Fibroblast of lung (primary cell): ENCODE data around the gene USP36. TPM values are rescaled to one million over a fixed set of nuclear protein-coding genes. Genes with fewer than 3 reads are reported as not detected.

ENCODE experiments used
- DNase-seq, 2 donors: peaks; one replicate each; pipeline versions ENCODE4 v3.0.0 to v3.0.0-alpha.2; 2010; ENCODE audit warnings: low read depth in 2 of 2
- H2AFZ ChIP-seq: 2 replicates; pipeline ENCODE4 v1.5.1; 2012; ENCODE audit warnings: low read length, control low read depth, inconsistent platforms
- H3K27ac ChIP-seq: 2 replicates; pipeline ENCODE4 v1.5.1; 2011; ENCODE audit warnings: low read length, control low read depth; ENCODE audit not compliant: insufficient read depth
- H3K27me3 ChIP-seq: 2 replicates; pipeline ENCODE4 v1.5.1; 2011; ENCODE audit warnings: mild to moderate bottlenecking, low read length; ENCODE audit not compliant: control insufficient read depth, insufficient read depth
- H3K36me3 ChIP-seq: 2 replicates; pipeline ENCODE4 v1.5.1; 2011; ENCODE audit warnings: low read length; ENCODE audit not compliant: control insufficient read depth, insufficient read depth
- H3K4me1 ChIP-seq: 2 replicates; pipeline ENCODE4 v1.5.1; 2011; ENCODE audit warnings: low read length; ENCODE audit not compliant: control insufficient read depth, insufficient read depth; ENCODE audit errors: extremely low read depth
- H3K4me2 ChIP-seq: 2 replicates; pipeline ENCODE4 v1.5.1; 2011; ENCODE audit warnings: low read length, control low read depth; ENCODE audit not compliant: insufficient read depth; ENCODE audit errors: extremely low read depth
- H3K4me3 ChIP-seq, 4 experiments: fragments of 200-600 bp in 1 of 4; sonication (generic) in 1 of 4; replicated peaks in 1 of 4; 2 replicates each; pipeline ENCODE4 v1.5.1; 2011 to 2016; ENCODE audit warnings: low read length in 4 of 4, low read depth in 3 of 4, mild to moderate bottlenecking in 3 of 4, control low read depth in 2 of 4, inconsistent platforms in 1 of 4, mixed read lengths in 1 of 4; ENCODE audit not compliant: insufficient read depth in 1 of 4; ENCODE audit errors: control extremely low read depth in 1 of 4
- H3K79me2 ChIP-seq: 2 replicates; pipeline ENCODE4 v1.5.1; 2012; ENCODE audit warnings: mild to moderate bottlenecking, low read length, inconsistent platforms; ENCODE audit not compliant: control insufficient read depth, insufficient read depth
- H3K9ac ChIP-seq: 2 replicates; pipeline ENCODE4 v1.5.1; 2011; ENCODE audit warnings: mild to moderate bottlenecking, low read length, control low read depth; ENCODE audit not compliant: insufficient read depth
- H3K9me3 ChIP-seq: 2 replicates; pipeline ENCODE4 v1.5.1; 2012; ENCODE audit warnings: low read depth, low read length; ENCODE audit not compliant: control insufficient read depth, insufficient read depth
- H4K20me1 ChIP-seq: 2 replicates; pipeline ENCODE4 v1.5.1; 2011; ENCODE audit warnings: low read length; ENCODE audit not compliant: control insufficient read depth, insufficient read depth; ENCODE audit errors: extremely low read depth
- CTCF ChIP-seq, 2 donors: IDR thresholded peaks in 1 of 2; conservative IDR thresholded peaks in 1 of 2; 1 replicate in 1 of 2; 2 replicates in 1 of 2; pipeline ENCODE4 v1.5.1; 2011 to 2012; ENCODE audit warnings: low read length in 2 of 2, control low read depth in 1 of 2, inconsistent platforms in 1 of 2, low read depth in 1 of 2, mild to moderate bottlenecking in 1 of 2
- EZH2 ChIP-seq: IDR thresholded peaks from 2 replicates; pipeline ENCODE4 v1.5.1; 2012; ENCODE audit warnings: low read length, control low read depth, mild to moderate bottlenecking; ENCODE audit errors: missing control alignments
- polyA plus RNA-seq, 2 donors: library from polyadenylated mRNA; depleted of rRNA in 1 of 2; stranded (reverse) in 1 of 2; unstranded in 1 of 2; fragments of >200 nt; gene quantifications; 2 replicates each; pipeline ENCODE4 v1.2.1, GENCODE V29; 2011 to 2012; ENCODE audit warnings: missing spikeins in 1 of 2
- total RNA-seq: library from RNA; depleted of rRNA; stranded (reverse); fragments of >200 nt; gene quantifications from 2 replicates; pipeline ENCODE4 v1.2.1, GENCODE V29; 2014

USP36 gene
- total and polyA plus RNA-seq, 2 donors (not counting 1 experiment from before 2014, with no cell fraction given), result 15.4 to 18.3 TPM

GRCh38 chr17:78855561-78856165 lies 15.0 kb upstream of the USP36 start:
- Histone ChIP-seq H3K9me3 (no peaks in the 10 kb centered on the region), H3K27me3 (no peaks in the 10 kb centered on the region), H3K4me1 (no peaks in the 10 kb centered on the region), H3K4me3 (no peak overlapping the region), H3K27ac (no peak overlapping the region), H3K9ac (no peak overlapping the region), H3K4me2 (no peak overlapping the region), H2AFZ (no peak overlapping the region), H4K20me1 (no peaks in the 10 kb centered on the region), H3K36me3 (peaks cover 22% of the 10 kb centered on the region), H3K79me2 (peaks cover 7% of the 10 kb centered on the region)
- TF ChIP-seq CTCF (conservative IDR thresholded peaks at IDR 0.05 in 1 of 2, IDR thresholded peaks at IDR 0.05 in 1 of 2; ENCODE audit: low read depth in 1 of 2, low read length in 2 of 2) (no peak), EZH2 (no peak)
- DNase-seq, result no peak

GRCh38 chr17:78854508-78854907 lies 13.9 kb upstream of the USP36 start:
- no peak for TF ChIP-seq CTCF (conservative IDR thresholded peaks at IDR 0.05 in 1 of 2, IDR thresholded peaks at IDR 0.05 in 1 of 2; ENCODE audit: low read depth in 1 of 2, low read length in 2 of 2)
- TF ChIP-seq EZH2, result no peak
- peaks cover 4% of the 10 kb centered on the region for H3K79me2 ChIP-seq
- no peak for DNase-seq
- H3K27me3 ChIP-seq, result no peaks in the 10 kb centered on the region
- H3K27ac ChIP-seq, result no peak overlapping the region
- no peaks in the 10 kb centered on the region for H3K4me1 ChIP-seq
- H3K9ac ChIP-seq, result no peak overlapping the region
- no peaks in the 10 kb centered on the region for H3K9me3 ChIP-seq
- H3K36me3 ChIP-seq, result peaks cover 20% of the 10 kb centered on the region
- H3K4me2 ChIP-seq, result no peak overlapping the region
- no peak overlapping the region for H3K4me3 ChIP-seq
- no peaks in the 10 kb centered on the region for H4K20me1 ChIP-seq
- H2AFZ ChIP-seq, result no peak overlapping the region

DNA sequence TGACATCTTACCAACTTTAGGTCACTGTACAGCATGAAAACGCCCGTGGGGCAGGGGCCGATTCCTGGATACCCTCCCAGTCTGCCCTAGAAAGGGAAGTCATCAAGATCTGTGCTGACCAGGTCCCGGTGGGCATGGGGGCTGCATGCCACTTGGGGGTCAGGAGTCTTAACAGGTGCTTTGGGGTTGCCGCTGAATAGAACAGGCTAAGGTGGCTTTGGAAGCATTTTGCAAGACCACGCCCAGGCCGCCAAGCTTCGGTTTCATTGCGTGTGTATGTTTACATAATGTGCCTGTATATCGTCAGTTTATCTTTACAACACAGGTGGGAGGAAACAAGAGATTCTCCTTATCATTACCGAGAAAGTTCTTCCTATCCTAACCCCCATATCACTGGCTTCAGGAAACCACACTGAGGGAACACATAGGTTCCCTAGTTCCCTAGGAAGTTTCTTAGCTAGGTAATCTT lies 13.3 kb upstream of the USP36 start:
- TF ChIP-seq EZH2, result no peak
- no peak for TF ChIP-seq CTCF (conservative IDR thresholded peaks at IDR 0.05 in 1 of 2, IDR thresholded peaks at IDR 0.05 in 1 of 2; ENCODE audit: low read depth in 1 of 2, low read length in 2 of 2)
- Histone ChIP-seq H3K9ac (no peak overlapping the region), H3K4me1 (no peaks in the 10 kb centered on the region), H3K4me3 (no peak overlapping the region), H3K4me2 (no peak overlapping the region), H3K9me3 (no peaks in the 10 kb centered on the region), H4K20me1 (no peaks in the 10 kb centered on the region), H3K36me3 (peaks cover 20% of the 10 kb centered on the region), H3K27ac (no peak overlapping the region), H2AFZ (no peak overlapping the region), H3K27me3 (no peaks in the 10 kb centered on the region), H3K79me2 (peaks cover 2% of the 10 kb centered on the region)
- DNase-seq, result no peak
